IMR-90 (cell line): ENCODE measurements around the gene FOXD3.

Source experiments
- BHLHE40 ChIP-seq: fragments of 150-350 bp; IDR thresholded peaks from 2 replicates; pipeline ENCODE4 v1.6.1; 2016; ENCODE audit warnings: mild to moderate bottlenecking, low read depth, low read length
- CEBPB ChIP-seq: IDR thresholded peaks from 2 replicates; pipeline ENCODE4 v1.6.1; 2012; ENCODE audit warnings: low read depth, low read length, improper control_type of control experiment
- CTCF ChIP-seq: conservative IDR thresholded peaks from 2 replicates; pipeline ENCODE4 v1.5.1; 2012; ENCODE audit warnings: mild to moderate bottlenecking, low read depth, low read length, improper control_type of control experiment
- FOS ChIP-seq: fragments of 150-350 bp; IDR thresholded peaks from 2 replicates; pipeline ENCODE4 v1.6.1; 2016; ENCODE audit warnings: low read depth, low read length
- MAFK ChIP-seq: IDR thresholded peaks from 2 replicates; pipeline ENCODE4 v1.6.1; 2012; ENCODE audit warnings: low read depth, low read length, improper control_type of control experiment
- MAZ ChIP-seq: IDR thresholded peaks from 2 replicates; pipeline ENCODE4 v1.6.1; 2012; ENCODE audit warnings: low read depth, mild to moderate bottlenecking, low read length, improper control_type of control experiment, moderate library complexity, borderline replicate concordance
- MXI1 ChIP-seq: IDR thresholded peaks from 2 replicates; pipeline ENCODE4 v1.6.1; 2012; ENCODE audit warnings: low read depth, mild to moderate bottlenecking, low read length, moderate library complexity, borderline replicate concordance
- NFE2L2 ChIP-seq: fragments of 150-350 bp; IDR thresholded peaks from 2 replicates; pipeline ENCODE4 v1.6.1; 2016; ENCODE audit warnings: low read depth, mild to moderate bottlenecking, low read length
- POLR2A ChIP-seq: IDR thresholded peaks from 2 replicates; pipeline ENCODE4 v1.6.1; 2012; ENCODE audit warnings: mild to moderate bottlenecking, low read depth, low read length
- RAD21 ChIP-seq: IDR thresholded peaks from 2 replicates; pipeline ENCODE4 v1.6.1; 2012; ENCODE audit warnings: low read length, improper control_type of control experiment
- RCOR1 ChIP-seq: IDR thresholded peaks from 2 replicates; pipeline ENCODE4 v1.6.1; 2012; ENCODE audit warnings: mild to moderate bottlenecking, low read length, improper control_type of control experiment; ENCODE audit not compliant: insufficient replicate concordance
- RFX5 ChIP-seq: IDR thresholded peaks from 2 replicates; pipeline ENCODE4 v1.8.0; 2012; ENCODE audit warnings: low read depth, mild to moderate bottlenecking, low read length, moderate library complexity
- SMC3 ChIP-seq: fragments of 150-350 bp; IDR thresholded peaks from 2 replicates; pipeline ENCODE4 v1.6.1; 2016; ENCODE audit warnings: low read depth, mild to moderate bottlenecking, antibody characterized with exemption, low read length, moderate library complexity
- USF2 ChIP-seq: fragments of 150-350 bp; IDR thresholded peaks from 2 replicates; pipeline ENCODE4 v1.6.1; 2017; ENCODE audit warnings: mild to moderate bottlenecking, antibody characterized with exemption, low read length, low read depth

- TF ChIP-seq CTCF (no peak), MAFK (no peak), POLR2A (no peak), RAD21 (no peak), USF2 (no peak), SMC3 (no peak), RCOR1 (no peak), CEBPB (no peak), NFE2L2 (no peak), MAZ (no peak), BHLHE40 (no peak), RFX5 (no peak), MXI1 (no peak), FOS (no peak)
Observed at GRCh38 chr1:63319046-63320021, 3.0 kb upstream of the FOXD3 start.
